ENCODE measurements around the gene GPLD1.
A peak's percentile ranks its signal among the peaks of the same experiment; 100 is the strongest.
"Not testable (repeated sequence)": the region's sequence is repeated elsewhere in the genome, so short reads cannot be mapped to it uniquely, and the experiment has no call there.

GPLD1 gene

DNA sequence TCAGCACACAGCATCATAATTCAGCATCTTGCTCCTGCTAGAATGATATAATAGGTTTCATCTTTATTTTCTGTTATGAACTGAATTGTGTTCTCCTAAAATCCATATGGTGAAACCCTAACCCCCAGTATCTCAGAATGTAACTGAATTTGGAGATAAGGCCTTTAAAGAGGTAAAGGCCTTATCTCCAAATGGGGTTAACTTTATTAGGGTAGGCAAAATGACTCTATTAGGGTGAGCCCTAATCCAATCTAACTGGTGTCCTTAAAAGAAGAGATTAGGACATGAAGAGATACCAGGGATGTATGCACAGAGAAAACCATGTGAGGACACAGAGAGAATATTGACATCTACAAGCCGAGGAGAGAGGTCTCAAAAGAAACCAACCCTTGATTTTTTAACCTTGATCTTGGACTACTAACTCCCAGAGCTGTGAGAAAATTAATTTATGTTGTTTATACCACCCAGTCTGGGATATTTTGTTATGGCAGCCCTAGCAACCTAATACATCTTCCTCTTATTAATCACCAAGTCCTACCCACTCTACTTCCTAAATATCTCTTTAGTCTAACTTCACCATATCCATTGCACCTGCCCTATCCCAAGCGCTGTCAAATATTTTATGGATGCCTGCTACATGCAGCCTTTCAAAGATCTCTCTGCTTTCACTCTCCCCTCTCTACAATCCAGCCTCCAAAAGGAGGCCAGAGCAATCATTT, 95.2 kb downstream of the GPLD1 start:
- no peak for DNase-seq (ENCODE audit: extremely low read depth, insufficient read length)
- no peaks in the 10 kb centered on the region for H3K36me3 ChIP-seq (ENCODE audit: control insufficient read depth, insufficient read depth, low read length)
- TF ChIP-seq, protein P1, sequence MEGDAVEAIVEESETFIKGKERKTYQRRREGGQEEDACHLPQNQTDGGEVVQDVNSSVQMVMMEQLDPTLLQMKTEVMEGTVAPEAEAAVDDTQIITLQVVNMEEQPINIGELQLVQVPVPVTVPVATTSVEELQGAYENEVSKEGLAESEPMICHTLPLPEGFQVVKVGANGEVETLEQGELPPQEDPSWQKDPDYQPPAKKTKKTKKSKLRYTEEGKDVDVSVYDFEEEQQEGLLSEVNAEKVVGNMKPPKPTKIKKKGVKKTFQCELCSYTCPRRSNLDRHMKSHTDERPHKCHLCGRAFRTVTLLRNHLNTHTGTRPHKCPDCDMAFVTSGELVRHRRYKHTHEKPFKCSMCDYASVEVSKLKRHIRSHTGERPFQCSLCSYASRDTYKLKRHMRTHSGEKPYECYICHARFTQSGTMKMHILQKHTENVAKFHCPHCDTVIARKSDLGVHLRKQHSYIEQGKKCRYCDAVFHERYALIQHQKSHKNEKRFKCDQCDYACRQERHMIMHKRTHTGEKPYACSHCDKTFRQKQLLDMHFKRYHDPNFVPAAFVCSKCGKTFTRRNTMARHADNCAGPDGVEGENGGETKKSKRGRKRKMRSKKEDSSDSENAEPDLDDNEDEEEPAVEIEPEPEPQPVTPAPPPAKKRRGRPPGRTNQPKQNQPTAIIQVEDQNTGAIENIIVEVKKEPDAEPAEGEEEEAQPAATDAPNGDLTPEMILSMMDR (IDR thresholded peaks at IDR 0.05; ENCODE audit: insufficient read depth, low read length, poor library complexity, severe bottlenecking) = no peak
- H3K4me3 ChIP-seq (replicated peaks; ENCODE audit: low read depth, low read length) = no peak overlapping the region
- no peaks in the 10 kb centered on the region for H3K27me3 ChIP-seq (replicated peaks; ENCODE audit: control insufficient read depth, insufficient read depth, low read length)

DNA sequence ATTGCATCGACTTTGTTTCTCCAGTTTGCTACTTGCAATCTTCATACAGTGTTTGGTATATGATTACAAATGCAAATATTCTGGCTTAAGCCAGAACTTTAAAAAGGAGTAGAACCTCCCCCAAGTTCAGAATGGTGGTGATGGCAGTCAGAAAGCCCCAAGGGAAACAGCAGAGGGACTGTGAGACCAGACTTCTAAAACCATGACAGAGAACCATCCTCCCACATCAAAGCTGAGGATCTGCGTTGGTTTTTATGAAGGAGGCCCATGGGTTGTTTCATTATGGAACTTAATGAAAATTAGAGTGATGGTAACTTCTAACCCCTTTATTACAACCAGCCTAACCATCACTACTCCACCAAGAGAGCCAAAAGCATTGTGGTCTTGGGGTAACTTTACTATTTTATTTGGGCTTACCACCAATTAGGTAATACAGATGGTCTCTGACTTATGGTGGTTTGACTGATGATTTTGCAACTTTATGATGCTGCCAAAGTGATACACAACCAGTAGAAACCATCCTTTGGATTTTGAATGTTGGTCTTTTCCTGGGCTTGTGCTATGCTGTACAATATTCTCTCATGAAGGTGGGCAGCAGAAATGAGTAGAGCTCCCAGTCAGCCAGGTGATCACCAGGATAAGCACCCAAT, 97.5 kb downstream of the GPLD1 start:
- Histone ChIP-seq H3K36me3 (ENCODE audit: control insufficient read depth, insufficient read depth, low read length) (no peaks in the 10 kb centered on the region), H3K4me3 (replicated peaks; ENCODE audit: low read depth, low read length) (no peak overlapping the region), H3K27me3 (replicated peaks; ENCODE audit: control insufficient read depth, insufficient read depth, low read length) (no peaks in the 10 kb centered on the region)
- TF ChIP-seq, protein P1 (IDR thresholded peaks at IDR 0.05; ENCODE audit: insufficient read depth, low read length, poor library complexity, severe bottlenecking) = no peak
- peak; percentile 42 for DNase-seq (ENCODE audit: extremely low read depth, insufficient read length)

GRCh38 chr6:24391208-24391607, 98.2 kb downstream of the GPLD1 start:
- no peak for DNase-seq (ENCODE audit: extremely low read depth, insufficient read length)
- Histone ChIP-seq H3K36me3 (ENCODE audit: control insufficient read depth, insufficient read depth, low read length) (no peaks in the 10 kb centered on the region), H3K4me3 (replicated peaks; ENCODE audit: low read depth, low read length) (no peak overlapping the region), H3K27me3 (replicated peaks; ENCODE audit: control insufficient read depth, insufficient read depth, low read length) (no peaks in the 10 kb centered on the region)
- TF ChIP-seq, protein P1 (IDR thresholded peaks at IDR 0.05; ENCODE audit: insufficient read depth, low read length, poor library complexity, severe bottlenecking) = no peak

DNA sequence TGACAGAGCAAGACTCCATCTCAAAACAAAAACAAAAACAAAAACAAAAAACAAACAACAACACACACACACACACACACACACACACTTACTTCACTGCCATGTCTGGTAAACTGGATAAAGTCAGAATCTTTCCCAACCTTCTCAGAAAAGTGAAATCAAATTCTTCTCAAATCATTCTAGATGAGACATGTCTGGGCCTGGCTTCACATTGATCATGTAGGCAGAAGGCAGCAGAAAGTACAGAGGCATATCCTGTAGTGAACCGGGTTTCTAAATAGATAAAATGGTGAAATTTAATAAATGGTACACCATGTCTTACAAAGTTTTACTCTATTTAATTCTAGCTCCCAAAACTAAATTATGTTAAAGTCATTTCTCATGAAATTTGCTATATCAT, 101.6 kb downstream of the GPLD1 start:
- DNase-seq (ENCODE audit: extremely low read depth, insufficient read length) = no peak
- TF ChIP-seq, protein P1 (IDR thresholded peaks at IDR 0.05; ENCODE audit: insufficient read depth, low read length, poor library complexity, severe bottlenecking) = no peak

DNA sequence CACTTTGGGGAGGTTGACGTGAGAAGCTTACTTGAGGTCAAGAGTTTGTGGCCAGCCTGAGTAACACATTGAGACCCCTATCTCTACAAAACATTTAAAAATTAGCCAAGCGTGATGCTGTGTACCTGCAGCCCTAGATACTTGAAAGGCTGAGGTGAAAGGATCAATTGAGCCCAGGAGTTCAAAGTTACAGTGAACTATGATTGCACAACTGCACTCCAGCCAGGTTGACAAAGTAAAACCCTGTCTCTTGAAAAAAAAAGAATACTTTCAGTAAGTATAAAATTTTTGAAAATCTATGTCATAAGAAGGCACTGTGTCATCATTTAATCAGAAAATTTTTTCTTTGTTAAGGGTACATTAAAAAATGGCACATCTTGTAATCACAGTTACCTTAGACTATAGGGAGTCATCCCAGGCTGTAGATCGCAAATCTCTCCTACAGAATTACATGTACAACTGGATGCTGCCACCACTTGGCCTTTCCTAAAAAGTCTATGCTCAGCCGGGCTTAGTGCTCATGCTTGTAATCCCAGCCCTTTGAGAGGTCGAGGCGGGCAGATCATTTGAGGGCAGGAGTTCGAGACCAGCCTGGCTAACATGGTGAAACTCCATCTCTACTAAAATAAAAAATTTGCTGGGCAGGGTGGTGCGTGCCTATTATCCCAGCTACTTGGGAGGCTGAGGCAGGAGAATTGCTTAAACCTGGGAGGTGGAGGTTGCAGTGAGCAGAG, 103.7 kb downstream of the GPLD1 start:
- no peaks in the 10 kb centered on the region for H3K27me3 ChIP-seq (replicated peaks; ENCODE audit: control insufficient read depth, insufficient read depth, low read length)
- H3K4me3 ChIP-seq (replicated peaks; ENCODE audit: low read depth, low read length) = no peak overlapping the region
- TF ChIP-seq, protein P1 (IDR thresholded peaks at IDR 0.05; ENCODE audit: insufficient read depth, low read length, poor library complexity, severe bottlenecking) = no peak
- H3K36me3 ChIP-seq (ENCODE audit: control insufficient read depth, insufficient read depth, low read length) = no peaks in the 10 kb centered on the region
- DNase-seq (ENCODE audit: extremely low read depth, insufficient read length) = no peak

More for the DNA sequence above, 101.6 kb downstream of the GPLD1 start:
- no peaks in the 10 kb centered on the region for H3K36me3 ChIP-seq (ENCODE audit: control insufficient read depth, insufficient read depth, low read length)
- H3K4me3 ChIP-seq (replicated peaks; ENCODE audit: low read depth, low read length) = no peak overlapping the region
- H3K27me3 ChIP-seq (replicated peaks; ENCODE audit: control insufficient read depth, insufficient read depth, low read length) = no peaks in the 10 kb centered on the region

DNA sequence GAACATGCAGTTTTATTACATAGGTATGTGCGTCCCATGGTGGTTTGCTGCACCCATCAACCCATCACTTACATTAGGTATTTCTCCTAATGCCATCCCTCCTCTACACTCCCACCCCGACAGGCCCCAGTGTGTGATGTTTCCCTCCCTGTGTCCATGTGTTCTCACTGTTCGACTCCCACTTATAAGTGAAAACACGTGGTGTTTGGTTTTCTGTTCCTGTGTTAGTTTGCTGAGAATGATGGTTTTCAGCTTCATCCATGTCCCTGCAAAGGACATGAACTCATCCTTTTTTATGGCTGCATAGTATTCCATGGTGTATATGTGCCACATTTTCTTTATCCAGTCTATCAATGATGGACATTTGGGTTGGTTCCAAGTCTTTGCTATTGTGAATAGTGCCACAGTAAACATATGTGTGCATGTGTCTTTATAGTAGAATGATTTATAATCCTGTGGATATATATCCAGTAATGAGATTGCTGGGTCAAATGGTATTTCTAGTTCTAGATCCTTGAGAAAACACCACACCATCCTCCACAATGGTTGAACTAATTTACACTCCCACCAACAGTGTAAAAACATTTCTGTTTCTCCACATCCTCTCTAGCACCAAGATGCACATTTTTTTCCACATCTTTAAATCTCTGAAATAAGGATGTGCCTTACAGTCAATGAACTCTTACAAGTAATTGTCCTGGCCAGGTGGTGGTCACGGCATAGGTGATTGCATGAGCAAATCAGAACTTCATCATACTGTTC, 104.8 kb downstream of the GPLD1 start:
- not testable (repeated sequence) for H3K27me3 ChIP-seq (replicated peaks; ENCODE audit: control insufficient read depth, insufficient read depth, low read length); H3K36me3 ChIP-seq (ENCODE audit: control insufficient read depth, insufficient read depth, low read length); H3K4me3 ChIP-seq (replicated peaks; ENCODE audit: low read depth, low read length); DNase-seq (ENCODE audit: extremely low read depth, insufficient read length)

DNA sequence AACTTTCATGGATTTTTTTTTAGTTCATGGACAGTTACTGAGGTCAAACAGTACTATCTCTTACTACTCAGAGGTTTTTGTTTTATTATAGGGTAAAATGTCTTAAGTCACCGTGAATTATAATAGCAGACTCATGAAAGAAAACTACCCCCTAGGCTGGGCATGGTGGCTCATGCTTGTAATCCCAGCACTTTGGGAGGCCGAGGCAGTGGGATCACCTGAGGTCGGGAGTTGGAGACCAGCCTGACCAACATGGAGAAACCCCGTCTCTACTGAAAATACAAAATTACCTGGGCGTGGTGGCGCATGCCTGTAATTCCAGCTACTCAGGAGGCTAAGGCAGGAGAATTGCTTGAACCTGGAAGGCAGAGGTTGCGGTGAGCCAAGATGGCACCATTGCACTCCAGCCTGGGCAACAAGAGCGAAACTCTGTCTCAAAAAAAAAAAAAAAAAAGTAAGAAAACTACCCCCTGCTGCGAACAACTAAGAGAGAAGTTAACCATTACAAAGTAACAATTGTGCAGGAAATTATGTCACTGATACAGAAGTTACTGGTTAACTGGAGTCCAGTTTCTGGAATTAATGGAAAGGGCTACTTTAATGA, 106.4 kb downstream of the GPLD1 start:
- DNase-seq (ENCODE audit: extremely low read depth, insufficient read length); H3K4me3 ChIP-seq (replicated peaks; ENCODE audit: low read depth, low read length); H3K27me3 ChIP-seq (replicated peaks; ENCODE audit: control insufficient read depth, insufficient read depth, low read length); H3K36me3 ChIP-seq (ENCODE audit: control insufficient read depth, insufficient read depth, low read length): not testable (repeated sequence)
